GM23338 (cell line): ENCODE data around the gene TEFM.

Experiments
- CREB1 ChIP-seq: fragments of 250-450 bp; sonication (Bioruptor Pico); IDR thresholded peaks from 2 replicates; pipeline ENCODE4 v1.5.0; 2020; ENCODE audit warnings: low read depth, mild to moderate bottlenecking, moderate library complexity
- ETS1 ChIP-seq: IDR thresholded peaks from 2 replicates; pipeline ENCODE4 v1.6.1; 2016; ENCODE audit warnings: antibody characterized with exemption
- EZH2 ChIP-seq: fragments of 200-600 bp; sonication (generic); IDR thresholded peaks from one replicate; pipeline ENCODE4 v1.8.0; 2017; ENCODE audit warnings: antibody characterized with exemption, mild to moderate bottlenecking, low read depth; ENCODE audit not compliant: unreplicated experiment
- EZH2phosphoT487 ChIP-seq: fragments of 200-600 bp; sonication (generic); IDR thresholded peaks from one replicate; pipeline ENCODE4 v1.8.1; 2018; ENCODE audit warnings: antibody characterized with exemption; ENCODE audit not compliant: unreplicated experiment
- POLR2AphosphoS5 ChIP-seq: IDR thresholded peaks from 2 replicates; pipeline ENCODE4 v1.6.1; 2016; ENCODE audit warnings: antibody characterized with exemption, low read depth
- REST ChIP-seq: IDR thresholded peaks from one replicate; pipeline ENCODE4 v1.6.1; 2018; ENCODE audit warnings: antibody characterized with exemption; ENCODE audit not compliant: unreplicated experiment
- STAT1 ChIP-seq: IDR thresholded peaks from one replicate; pipeline ENCODE4 v1.6.1; 2016; ENCODE audit warnings: antibody characterized with exemption; ENCODE audit not compliant: unreplicated experiment
- ZNF331 ChIP-seq: fragments of 250-450 bp; sonication (Bioruptor Pico); IDR thresholded peaks from 2 replicates; pipeline ENCODE4 v1.5.0; 2020; ENCODE audit warnings: low read depth, mild to moderate bottlenecking, moderate library complexity
- ZNF462 ChIP-seq: fragments of 250-450 bp; sonication (Bioruptor Pico); IDR thresholded peaks from 2 replicates; pipeline ENCODE4 v1.5.0; 2020; ENCODE audit warnings: mild to moderate bottlenecking, moderate library complexity
- TF ChIP-seq, protein P1 (sequence below), 2 experiments: fragments of 200-600 bp in 1 of 2; sonication (generic) in 1 of 2; conservative IDR thresholded peaks; 2 replicates each; pipeline versions ENCODE4 v1.5.1 to v1.6.1; 2016 to 2017; ENCODE audit warnings: antibody characterized with exemption in 2 of 2, low read depth in 2 of 2, mild to moderate bottlenecking in 2 of 2, moderate library complexity in 1 of 2

GRCh38 chr17:30864636-30865035, 41.4 kb downstream of the TEFM start:
- no peak for TF ChIP-seq ZNF331 (CRISPR knock-in tag)
- TF ChIP-seq, protein P1, sequence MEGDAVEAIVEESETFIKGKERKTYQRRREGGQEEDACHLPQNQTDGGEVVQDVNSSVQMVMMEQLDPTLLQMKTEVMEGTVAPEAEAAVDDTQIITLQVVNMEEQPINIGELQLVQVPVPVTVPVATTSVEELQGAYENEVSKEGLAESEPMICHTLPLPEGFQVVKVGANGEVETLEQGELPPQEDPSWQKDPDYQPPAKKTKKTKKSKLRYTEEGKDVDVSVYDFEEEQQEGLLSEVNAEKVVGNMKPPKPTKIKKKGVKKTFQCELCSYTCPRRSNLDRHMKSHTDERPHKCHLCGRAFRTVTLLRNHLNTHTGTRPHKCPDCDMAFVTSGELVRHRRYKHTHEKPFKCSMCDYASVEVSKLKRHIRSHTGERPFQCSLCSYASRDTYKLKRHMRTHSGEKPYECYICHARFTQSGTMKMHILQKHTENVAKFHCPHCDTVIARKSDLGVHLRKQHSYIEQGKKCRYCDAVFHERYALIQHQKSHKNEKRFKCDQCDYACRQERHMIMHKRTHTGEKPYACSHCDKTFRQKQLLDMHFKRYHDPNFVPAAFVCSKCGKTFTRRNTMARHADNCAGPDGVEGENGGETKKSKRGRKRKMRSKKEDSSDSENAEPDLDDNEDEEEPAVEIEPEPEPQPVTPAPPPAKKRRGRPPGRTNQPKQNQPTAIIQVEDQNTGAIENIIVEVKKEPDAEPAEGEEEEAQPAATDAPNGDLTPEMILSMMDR (conservative IDR thresholded peaks at IDR 0.05; ENCODE audit: low read depth in 2 of 2): no peak
- TF ChIP-seq EZH2: no peak
- TF ChIP-seq POLR2AphosphoS5: no peak
- no peak for TF ChIP-seq ETS1
- TF ChIP-seq STAT1: no peak
- no peak for TF ChIP-seq ZNF462 (CRISPR knock-in tag)
- no peak for TF ChIP-seq CREB1 (CRISPR knock-in tag)
- no peak for TF ChIP-seq REST
- TF ChIP-seq EZH2phosphoT487: no peak
